IMR-90 (cell line): ENCODE results near the gene CCM2. TPM values are rescaled to one million over a fixed set of nuclear protein-coding genes. Genes with fewer than 3 reads are reported as not detected.

ENCODE experiments used
- ATAC-seq: fragments of 200-7000 bp; cut with Tn5 transposase; 2 replicates; pipeline ENCODE4 v1.9.1; 2020; ENCODE audit warnings: low read depth, mild to moderate bottlenecking, moderate library complexity
- BruUV-seq: library from RNA; stranded (reverse); fragments of 400-500 nt; replicated peaks from 2 replicates; lab custom pipeline; 2021; lab: Mats Ljungman, UMichigan
- CTCF ChIA-PET: fragments of 300-600 bp; formaldehyde crosslinking; extraction: SDS; loops from one replicate; lab custom pipeline; 2021; ENCODE audit warnings: antibody characterized with exemption; lab: Yijun Ruan, JAX
- POLR2A ChIA-PET: fragments of 300-600 bp; sonication (Branson Sonifier 250); formaldehyde crosslinking; loops from one replicate; lab custom pipeline; 2022; ENCODE audit warnings: antibody characterized with exemption; ENCODE audit not compliant: unreplicated experiment; lab: Charles Lee
- DNase-seq: peaks from one replicate; pipeline ENCODE4 v3.0.0; 2013
- H2AFZ ChIP-seq: replicated peaks from 2 replicates; pipeline ENCODE3; 2013; ENCODE audit warnings: low read length, mild to moderate bottlenecking; ENCODE audit not compliant: poor library complexity
- H2AK5ac ChIP-seq: 2 replicates; pipeline ENCODE4 v1.6.1; 2013; ENCODE audit warnings: low read depth, low read length, inconsistent platforms
- H2AK9ac ChIP-seq: replicated peaks from 2 replicates; pipeline ENCODE3; 2013; ENCODE audit warnings: mild to moderate bottlenecking, low read depth, low read length, moderate library complexity; ENCODE audit not compliant: poor library complexity
- H2BK120ac ChIP-seq: 2 replicates; pipeline ENCODE4 v1.6.1; 2013; ENCODE audit warnings: low read depth, low read length, inconsistent platforms
- H2BK15ac ChIP-seq: 3 replicates; pipeline ENCODE4 v1.6.1; 2013; ENCODE audit warnings: low read depth, low read length, inconsistent platforms
- H2BK20ac ChIP-seq: 2 replicates; pipeline ENCODE4 v1.6.1; 2013; ENCODE audit warnings: low read depth, mild to moderate bottlenecking, inconsistent platforms, low read length, moderate library complexity
- H2BK5ac ChIP-seq: 2 replicates; pipeline ENCODE4 v1.6.1; 2013; ENCODE audit warnings: mild to moderate bottlenecking, low read depth, low read length, inconsistent platforms; ENCODE audit not compliant: poor library complexity, severe bottlenecking
- H3K14ac ChIP-seq: replicated peaks from 2 replicates; pipeline ENCODE4 v1.6.1; 2013; ENCODE audit warnings: low read depth, low read length, inconsistent platforms
- H3K18ac ChIP-seq: 2 replicates; pipeline ENCODE4 v1.6.1; 2013; ENCODE audit warnings: low read depth, low read length, control low read depth
- H3K23ac ChIP-seq: 2 replicates; pipeline ENCODE4 v1.6.1; 2013; ENCODE audit warnings: low read depth, low read length, inconsistent platforms
- H3K27ac ChIP-seq: 2 replicates; pipeline ENCODE4 v1.5.1; 2013; ENCODE audit warnings: mild to moderate bottlenecking, control low read depth, low read length; ENCODE audit not compliant: insufficient read depth
- H3K27me3 ChIP-seq: 2 replicates; pipeline ENCODE4 v1.6.1; 2013; ENCODE audit warnings: low read length; ENCODE audit not compliant: control insufficient read depth, insufficient read depth
- H3K36me3 ChIP-seq: 2 replicates; pipeline ENCODE4 v1.6.1; 2013; ENCODE audit warnings: low read length, mixed read lengths; ENCODE audit not compliant: control insufficient read depth, insufficient read depth
- H3K4ac ChIP-seq: 2 replicates; pipeline ENCODE4 v1.6.1; 2013; ENCODE audit warnings: low read depth, low read length, inconsistent platforms
- H3K4me1 ChIP-seq: 2 replicates; pipeline ENCODE4 v1.6.1; 2013; ENCODE audit warnings: low read length, mixed read lengths; ENCODE audit not compliant: control insufficient read depth, insufficient read depth
- H3K4me2 ChIP-seq: 2 replicates; pipeline ENCODE4 v1.6.1; 2013; ENCODE audit warnings: low read depth, mild to moderate bottlenecking, control low read depth, low read length, moderate library complexity
- H3K4me3 ChIP-seq: 2 replicates; pipeline ENCODE4 v1.5.1; 2013; ENCODE audit warnings: low read depth, mild to moderate bottlenecking, control low read depth, low read length, moderate library complexity; ENCODE audit not compliant: insufficient read depth
- H3K56ac ChIP-seq: 2 replicates; pipeline ENCODE4 v1.6.1; 2013; ENCODE audit warnings: low read length, inconsistent platforms; ENCODE audit not compliant: insufficient read depth; ENCODE audit errors: extremely low read depth
- H3K79me1 ChIP-seq, 2 experiments: 2 replicates each; pipeline ENCODE4 v1.6.1; 2013; ENCODE audit warnings: low read length in 2 of 2, inconsistent platforms in 1 of 2, low read depth in 1 of 2
- H3K9ac ChIP-seq: 2 replicates; pipeline ENCODE4 v1.6.1; 2013; ENCODE audit warnings: low read depth, low read length, control low read depth
- H3K9me1 ChIP-seq: 2 replicates; pipeline ENCODE4 v1.6.1; 2013; ENCODE audit warnings: low read length, inconsistent platforms; ENCODE audit not compliant: insufficient read depth
- H3K9me3 ChIP-seq: 2 replicates; pipeline ENCODE4 v1.6.1; 2013; ENCODE audit warnings: low read length; ENCODE audit not compliant: control insufficient read depth, insufficient read depth
- H4K20me1 ChIP-seq: 2 replicates; pipeline ENCODE4 v1.6.1; 2013; ENCODE audit warnings: low read length, inconsistent platforms; ENCODE audit not compliant: insufficient read depth
- H4K5ac ChIP-seq: 2 replicates; pipeline ENCODE4 v1.6.1; 2013; ENCODE audit warnings: mild to moderate bottlenecking, low read depth, low read length, control low read depth
- H4K8ac ChIP-seq, 2 experiments: 2 replicates each; pipeline ENCODE4 v1.6.1; 2013; ENCODE audit warnings: low read depth in 2 of 2, low read length in 2 of 2, control low read depth in 1 of 2, inconsistent platforms in 1 of 2
- H4K91ac ChIP-seq: 2 replicates; pipeline ENCODE4 v1.6.1; 2013; ENCODE audit warnings: low read depth, low read length, inconsistent platforms; ENCODE audit not compliant: insufficient read depth
- BHLHE40 ChIP-seq: fragments of 150-350 bp; IDR thresholded peaks from 2 replicates; pipeline ENCODE4 v1.6.1; 2016; ENCODE audit warnings: mild to moderate bottlenecking, low read depth, low read length
- CEBPB ChIP-seq: IDR thresholded peaks from 2 replicates; pipeline ENCODE4 v1.6.1; 2012; ENCODE audit warnings: low read depth, low read length, improper control_type of control experiment
- CTCF ChIP-seq: conservative IDR thresholded peaks from 2 replicates; pipeline ENCODE4 v1.5.1; 2012; ENCODE audit warnings: mild to moderate bottlenecking, low read depth, low read length, improper control_type of control experiment
- ELK1 ChIP-seq: fragments of 150-350 bp; IDR thresholded peaks from 2 replicates; pipeline ENCODE4 v1.6.1; 2016; ENCODE audit warnings: low read depth, mild to moderate bottlenecking, low read length, moderate library complexity, borderline replicate concordance
- FOS ChIP-seq: fragments of 150-350 bp; IDR thresholded peaks from 2 replicates; pipeline ENCODE4 v1.6.1; 2016; ENCODE audit warnings: low read depth, low read length
- MAFK ChIP-seq: IDR thresholded peaks from 2 replicates; pipeline ENCODE4 v1.6.1; 2012; ENCODE audit warnings: low read depth, low read length, improper control_type of control experiment
- MAZ ChIP-seq: IDR thresholded peaks from 2 replicates; pipeline ENCODE4 v1.6.1; 2012; ENCODE audit warnings: low read depth, mild to moderate bottlenecking, low read length, improper control_type of control experiment, moderate library complexity, borderline replicate concordance
- MXI1 ChIP-seq: IDR thresholded peaks from 2 replicates; pipeline ENCODE4 v1.6.1; 2012; ENCODE audit warnings: low read depth, mild to moderate bottlenecking, low read length, moderate library complexity, borderline replicate concordance
- NFE2L2 ChIP-seq: fragments of 150-350 bp; IDR thresholded peaks from 2 replicates; pipeline ENCODE4 v1.6.1; 2016; ENCODE audit warnings: low read depth, mild to moderate bottlenecking, low read length
- POLR2A ChIP-seq: IDR thresholded peaks from 2 replicates; pipeline ENCODE4 v1.6.1; 2012; ENCODE audit warnings: mild to moderate bottlenecking, low read depth, low read length
- RAD21 ChIP-seq: IDR thresholded peaks from 2 replicates; pipeline ENCODE4 v1.6.1; 2012; ENCODE audit warnings: low read length, improper control_type of control experiment
- RCOR1 ChIP-seq: IDR thresholded peaks from 2 replicates; pipeline ENCODE4 v1.6.1; 2012; ENCODE audit warnings: mild to moderate bottlenecking, low read length, improper control_type of control experiment; ENCODE audit not compliant: insufficient replicate concordance
- RFX5 ChIP-seq: IDR thresholded peaks from 2 replicates; pipeline ENCODE4 v1.8.0; 2012; ENCODE audit warnings: low read depth, mild to moderate bottlenecking, low read length, moderate library complexity
- USF2 ChIP-seq: fragments of 150-350 bp; IDR thresholded peaks from 2 replicates; pipeline ENCODE4 v1.6.1; 2017; ENCODE audit warnings: mild to moderate bottlenecking, antibody characterized with exemption, low read length, low read depth
- WGBS, 2 experiments: methylation state at CpG; one replicate each; pipeline versions ENCODE4 v1.1.5 to v1.1.7; 2013; ENCODE audit warnings: missing lambda C conversion rate in 2 of 2; ENCODE audit not compliant: insufficient read length in 1 of 2; ENCODE audit errors: extremely low coverage in 2 of 2; 5-methylcytosine and 5-hydroxymethylcytosine counted together
- dilution Hi-C: fragments of 300-500 bp; cut with HindIII; formaldehyde crosslinking; loops from one replicate; pipeline ENCODE4 v1.14.3; 2018; ENCODE audit warnings: low sequenced_read_pairs; ENCODE audit not compliant: unreplicated experiment
- in situ Hi-C: fragments of 300-500 bp; cut with MboI; formaldehyde crosslinking; loops from 3 replicates; pipeline ENCODE4 v1.14.3; 2019; ENCODE audit warnings: low sequenced_read_pairs, inconsistent platforms, mixed read lengths
- intact Hi-C: fragments of 100-400 bp; cut with micrococcal nuclease; formaldehyde crosslinking; loops from 2 replicates; pipeline ENCODE4 v1.10.0; 2022
- polyA plus RNA-seq, 3 experiments: library from polyadenylated mRNA; depleted of rRNA; stranded (reverse); fragments of >200 nt; gene quantifications; 2 replicates each; pipeline ENCODE4 v1.2.3, GENCODE V29; 2012; ENCODE audit warnings: low replicate concordance in 1 of 3
- total RNA-seq: library from RNA; depleted of rRNA; stranded (reverse); fragments of >200 nt; gene quantifications from 2 replicates; pipeline ENCODE4 v1.2.3, GENCODE V29; 2012

CCM2 gene
- total and polyA plus RNA-seq, 2 of the 4 experiments (the other 2 are of a cell fraction), result 65.2 to 78.5 TPM

- dilution Hi-C loops (no loop called here), in situ Hi-C loops (no loop called here), intact Hi-C loops (no loop called here)
- Histone ChIP-seq H3K9me3 (no peaks in the 10 kb centered on the region), H3K23ac (no peak overlapping the region), H2AFZ (no peak overlapping the region), H2AK9ac (no peak overlapping the region), H2BK15ac (no peak overlapping the region), H3K4me2 (no peak overlapping the region), H3K4ac (no peak overlapping the region), H3K4me3 (no peak overlapping the region), H3K79me1 (no peaks in the 10 kb centered on the region), H4K5ac (no peak overlapping the region), H3K9me1 (no peaks in the 10 kb centered on the region), H3K56ac (no peak overlapping the region), H2BK20ac (no peak overlapping the region), H4K20me1 (no peaks in the 10 kb centered on the region), H3K18ac (no peak overlapping the region), H2BK5ac (no peak overlapping the region), H3K9ac (no peak overlapping the region), H3K27ac (no peak overlapping the region), H2BK120ac (no peak overlapping the region), H4K91ac (no peak overlapping the region), H3K36me3 (no peaks in the 10 kb centered on the region), H4K8ac (no peak overlapping the region), H3K27me3 (peaks cover 12% of the 10 kb centered on the region), H3K4me1 (no peaks in the 10 kb centered on the region; the same call in 1 of the 2 replicates), H2AK5ac (no peak overlapping the region), H3K14ac (no peak overlapping the region)
- no peak for DNase-seq
- ATAC-seq, result no peak
- no TSS peak for BruUV-seq
- CTCF ChIA-PET, result no interaction called here
- TF ChIP-seq MAZ (no peak), ELK1 (no peak), POLR2A (no peak), USF2 (no peak), RCOR1 (no peak), NFE2L2 (no peak), RFX5 (no peak), FOS (no peak), MAFK (no peak), CTCF (no peak), RAD21 (no peak), CEBPB (no peak), BHLHE40 (no peak), MXI1 (no peak)
- POLR2A ChIA-PET, result no interaction called here
- 86% methylated on average over 2 of the region's 2 CpGs; no CpG with 5 or more reads in 1 of the 2 experiments for WGBS, 2 experiments
Measured at GRCh38 chr7:44953156-44953555, 46.8 kb upstream of the CCM2 start.
